Omental fat pad (tissue), 4 donors: Measurements from ENCODE around the gene FMN2. TPM values are rescaled to one million over a fixed set of nuclear protein-coding genes. Genes with fewer than 3 reads are reported as not detected.

Experiments
- ATAC-seq: fragments of 150-250 bp; one replicate; pipeline ENCODE4 v1.9.1; 2016; ENCODE audit warnings: mild to moderate bottlenecking, moderate library complexity; ENCODE audit not compliant: low FRiP score
- DNase-seq: peaks from one replicate; pipeline ENCODE4 v3.0.0-alpha.2; 2019; ENCODE audit warnings: low spot score
- total RNA-seq, 4 donors: library from RNA; depleted of rRNA; stranded (reverse); fragments of >200 nt; gene quantifications; one replicate each; pipeline ENCODE4 v1.1.0, GENCODE V29; 2016
- TF ChIP-seq, protein P1 (sequence below), 3 donors: fragments of 450-650 bp; IDR thresholded peaks; one replicate each; pipeline ENCODE4 v1.5.1; 2016 to 2017; ENCODE audit warnings: antibody characterized with exemption in 3 of 3, mild to moderate bottlenecking in 3 of 3, moderate library complexity in 2 of 3

Gene FMN2
- total RNA-seq, 4 donors from 2014 or later, result 1.2 to 4.3 (median 2.8) TPM

DNA sequence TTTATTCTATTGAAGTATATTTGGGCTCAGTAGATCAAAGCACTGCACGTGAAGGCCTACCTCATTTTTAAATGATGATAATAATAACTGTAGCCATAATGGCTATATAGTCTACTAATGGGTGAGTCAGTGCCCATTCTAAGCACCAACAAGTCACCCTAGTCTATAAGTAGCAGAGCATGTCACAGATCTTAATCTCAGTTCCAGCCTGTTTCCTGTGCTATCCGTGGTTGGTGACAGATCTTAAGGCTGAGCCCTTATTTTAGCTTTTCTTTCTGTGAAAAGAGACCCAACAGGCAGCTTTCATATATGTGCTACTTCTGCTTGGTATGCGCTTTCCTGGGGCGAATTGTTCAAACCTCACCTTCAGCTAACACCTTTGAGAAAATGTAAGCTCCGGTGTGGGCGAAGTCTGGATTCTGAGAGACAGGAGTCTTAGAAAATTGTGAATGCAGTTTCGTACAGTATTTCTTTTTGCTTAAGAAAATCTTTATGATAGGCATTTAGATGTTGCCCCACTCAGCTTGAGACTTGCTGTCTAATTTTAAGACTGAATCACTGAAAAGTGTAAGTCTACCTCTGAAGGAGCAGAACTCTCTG, 59.6 kb downstream of the FMN2 start:
- no peak for ATAC-seq
- no peak for DNase-seq
- TF ChIP-seq, protein P1, sequence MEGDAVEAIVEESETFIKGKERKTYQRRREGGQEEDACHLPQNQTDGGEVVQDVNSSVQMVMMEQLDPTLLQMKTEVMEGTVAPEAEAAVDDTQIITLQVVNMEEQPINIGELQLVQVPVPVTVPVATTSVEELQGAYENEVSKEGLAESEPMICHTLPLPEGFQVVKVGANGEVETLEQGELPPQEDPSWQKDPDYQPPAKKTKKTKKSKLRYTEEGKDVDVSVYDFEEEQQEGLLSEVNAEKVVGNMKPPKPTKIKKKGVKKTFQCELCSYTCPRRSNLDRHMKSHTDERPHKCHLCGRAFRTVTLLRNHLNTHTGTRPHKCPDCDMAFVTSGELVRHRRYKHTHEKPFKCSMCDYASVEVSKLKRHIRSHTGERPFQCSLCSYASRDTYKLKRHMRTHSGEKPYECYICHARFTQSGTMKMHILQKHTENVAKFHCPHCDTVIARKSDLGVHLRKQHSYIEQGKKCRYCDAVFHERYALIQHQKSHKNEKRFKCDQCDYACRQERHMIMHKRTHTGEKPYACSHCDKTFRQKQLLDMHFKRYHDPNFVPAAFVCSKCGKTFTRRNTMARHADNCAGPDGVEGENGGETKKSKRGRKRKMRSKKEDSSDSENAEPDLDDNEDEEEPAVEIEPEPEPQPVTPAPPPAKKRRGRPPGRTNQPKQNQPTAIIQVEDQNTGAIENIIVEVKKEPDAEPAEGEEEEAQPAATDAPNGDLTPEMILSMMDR (IDR thresholded peaks at IDR 0.05), result no peak

DNA sequence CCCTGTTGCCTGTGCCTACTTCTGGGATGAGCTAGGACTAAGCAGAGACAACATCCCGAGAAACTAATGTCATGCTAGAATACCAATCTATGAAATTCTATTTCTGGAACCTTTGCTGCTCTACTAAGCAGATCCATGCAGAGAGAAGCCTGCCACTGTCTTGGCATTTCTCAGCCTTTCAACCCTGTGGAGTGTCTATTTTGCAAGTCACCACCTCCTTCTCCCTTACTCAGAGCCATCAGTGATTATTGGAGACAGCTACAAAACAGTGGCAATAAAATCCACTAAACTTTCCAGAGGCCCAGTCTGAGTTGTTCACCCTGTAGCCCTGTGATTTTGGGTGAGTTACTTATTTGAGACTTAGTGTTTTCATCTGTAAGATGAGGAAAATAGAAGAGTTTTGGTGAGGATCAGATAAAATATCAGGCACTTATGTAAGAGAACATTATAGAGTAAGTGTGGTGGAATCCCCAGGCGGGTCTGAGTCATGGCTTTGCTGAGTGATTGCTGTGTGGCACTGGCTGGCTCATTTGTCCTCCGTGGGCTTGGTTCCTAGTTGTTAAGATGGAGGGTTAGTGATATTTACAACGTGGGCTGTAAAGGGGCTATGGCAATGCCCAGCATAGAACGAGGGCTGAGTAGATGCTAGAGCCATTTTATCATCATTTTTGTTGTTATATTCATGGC, 61.1 kb downstream of the FMN2 start:
- ATAC-seq, result no peak
- no peak for DNase-seq
- TF ChIP-seq, protein P1 (IDR thresholded peaks at IDR 0.05), result no peak

DNA sequence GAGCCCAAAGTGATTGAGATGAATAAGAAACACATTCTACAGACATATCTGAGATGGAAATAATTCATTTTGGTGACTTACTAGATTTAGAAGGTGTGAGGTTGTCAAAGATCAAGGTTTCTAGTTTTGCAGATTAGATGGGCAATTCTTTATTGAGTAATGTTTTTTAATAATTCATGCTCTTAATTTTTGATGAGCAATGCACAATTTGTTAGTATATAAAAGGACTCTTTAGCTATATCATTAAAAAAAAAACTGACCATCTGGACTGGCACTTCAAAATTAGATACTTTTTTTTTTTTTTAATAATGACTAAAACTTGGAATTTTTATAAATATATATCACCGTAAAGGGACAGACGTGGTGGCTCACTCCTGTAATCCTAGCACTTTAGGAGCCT, 63.9 kb downstream of the FMN2 start:
- DNase-seq, result no peak
- TF ChIP-seq, protein P1 (IDR thresholded peaks at IDR 0.05), result no peak
- ATAC-seq, result no peak

- no peak for DNase-seq
- TF ChIP-seq, protein P1 (IDR thresholded peaks at IDR 0.05), result no peak
- ATAC-seq, result no peak
Observed at GRCh38 chr1:240164742-240165141, 73.1 kb downstream of the FMN2 start.

DNA sequence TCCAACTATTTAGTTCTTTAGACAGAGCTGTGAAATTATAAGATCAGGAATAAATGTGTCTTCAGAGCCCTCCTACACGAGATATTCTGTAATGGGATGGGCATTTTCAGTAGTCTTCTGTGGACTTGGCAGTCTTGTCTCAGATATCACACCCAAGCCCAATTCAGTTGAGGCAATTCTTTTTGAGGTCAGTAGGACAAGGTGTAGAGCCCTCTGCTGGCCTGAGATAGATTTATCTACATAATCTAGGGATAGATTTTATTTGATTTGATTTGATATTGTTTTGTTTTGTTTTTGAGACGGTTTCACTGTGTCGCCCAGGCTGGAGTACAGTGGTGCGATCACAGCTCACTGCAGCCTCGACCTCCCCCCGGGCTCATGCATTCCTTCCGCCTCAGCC, 77.5 kb downstream of the FMN2 start:
- no peak for ATAC-seq

GRCh38 chr1:240170266-240170665, 78.6 kb downstream of the FMN2 start:
- TF ChIP-seq, protein P1 (IDR thresholded peaks at IDR 0.05), result no peak
- ATAC-seq (no peak), DNase-seq (no peak)

More for the DNA sequence above, 77.5 kb downstream of the FMN2 start:
- no peak for DNase-seq
- TF ChIP-seq, protein P1 (IDR thresholded peaks at IDR 0.05), result no peak

GRCh38 chr1:240170806-240171205, 79.1 kb downstream of the FMN2 start:
- no peak for ATAC-seq
- no peak for DNase-seq
- TF ChIP-seq, protein P1 (IDR thresholded peaks at IDR 0.05), result no peak
